ENCODE results near the gene UGCG.
"Not testable (repeated sequence)": the region's sequence is repeated elsewhere in the genome, so short reads cannot be mapped to it uniquely, and the experiment has no call there.

UGCG gene

DNA sequence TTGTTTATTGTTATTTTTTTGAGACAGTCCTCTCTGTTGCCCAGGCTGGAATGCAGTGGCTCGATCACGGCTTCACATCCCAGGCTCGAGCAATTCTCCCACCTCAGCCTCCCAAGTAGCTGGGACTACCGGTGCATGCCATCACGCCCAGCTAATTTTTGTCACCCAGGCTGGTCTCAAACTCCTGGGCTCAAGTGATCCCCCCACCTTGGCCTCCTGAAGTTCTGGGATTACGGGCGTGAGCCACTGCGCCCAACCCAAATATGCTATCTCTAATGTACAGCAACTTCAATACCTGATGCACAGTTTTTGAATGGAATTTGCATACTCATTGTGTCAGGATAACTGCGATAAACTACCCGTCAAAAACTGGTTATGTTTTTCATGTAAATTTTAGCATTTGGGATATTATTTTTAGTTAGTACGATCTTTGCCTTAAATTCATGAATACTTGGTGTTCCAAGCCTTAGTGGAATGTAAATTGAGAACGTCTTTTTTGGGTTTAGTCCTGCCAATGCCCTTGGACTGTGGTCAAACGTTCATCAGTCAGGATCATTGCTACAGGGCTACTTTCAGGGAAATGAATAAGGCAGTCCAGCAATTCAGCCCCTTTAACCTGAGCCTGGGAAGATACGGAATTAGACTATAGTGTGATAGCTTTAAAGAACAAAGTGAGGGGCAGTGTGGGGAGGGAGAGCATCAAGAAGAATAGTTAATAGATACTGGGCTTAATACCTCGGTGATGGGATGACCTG lies 4.4 kb downstream of the UGCG start:
- DNase-seq (ENCODE audit: low read depth), result no peak
- TF ChIP-seq, protein P1, sequence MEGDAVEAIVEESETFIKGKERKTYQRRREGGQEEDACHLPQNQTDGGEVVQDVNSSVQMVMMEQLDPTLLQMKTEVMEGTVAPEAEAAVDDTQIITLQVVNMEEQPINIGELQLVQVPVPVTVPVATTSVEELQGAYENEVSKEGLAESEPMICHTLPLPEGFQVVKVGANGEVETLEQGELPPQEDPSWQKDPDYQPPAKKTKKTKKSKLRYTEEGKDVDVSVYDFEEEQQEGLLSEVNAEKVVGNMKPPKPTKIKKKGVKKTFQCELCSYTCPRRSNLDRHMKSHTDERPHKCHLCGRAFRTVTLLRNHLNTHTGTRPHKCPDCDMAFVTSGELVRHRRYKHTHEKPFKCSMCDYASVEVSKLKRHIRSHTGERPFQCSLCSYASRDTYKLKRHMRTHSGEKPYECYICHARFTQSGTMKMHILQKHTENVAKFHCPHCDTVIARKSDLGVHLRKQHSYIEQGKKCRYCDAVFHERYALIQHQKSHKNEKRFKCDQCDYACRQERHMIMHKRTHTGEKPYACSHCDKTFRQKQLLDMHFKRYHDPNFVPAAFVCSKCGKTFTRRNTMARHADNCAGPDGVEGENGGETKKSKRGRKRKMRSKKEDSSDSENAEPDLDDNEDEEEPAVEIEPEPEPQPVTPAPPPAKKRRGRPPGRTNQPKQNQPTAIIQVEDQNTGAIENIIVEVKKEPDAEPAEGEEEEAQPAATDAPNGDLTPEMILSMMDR (IDR thresholded peaks at IDR 0.05; ENCODE audit: insufficient read depth, low read depth, low read length, missing control alignments), result no peak
- no peak overlapping the region for H3K4me3 ChIP-seq (ENCODE audit: low read length)

- H3K4me3 ChIP-seq (ENCODE audit: low read length), result no peak overlapping the region
- TF ChIP-seq, protein P1 (IDR thresholded peaks at IDR 0.05; ENCODE audit: insufficient read depth, low read depth, low read length, missing control alignments), result no peak
- peak; percentile 52 for DNase-seq (ENCODE audit: low read depth)
Measured at GRCh38 chr9:111902391-111903139, 6.0 kb downstream of the UGCG start.

DNA sequence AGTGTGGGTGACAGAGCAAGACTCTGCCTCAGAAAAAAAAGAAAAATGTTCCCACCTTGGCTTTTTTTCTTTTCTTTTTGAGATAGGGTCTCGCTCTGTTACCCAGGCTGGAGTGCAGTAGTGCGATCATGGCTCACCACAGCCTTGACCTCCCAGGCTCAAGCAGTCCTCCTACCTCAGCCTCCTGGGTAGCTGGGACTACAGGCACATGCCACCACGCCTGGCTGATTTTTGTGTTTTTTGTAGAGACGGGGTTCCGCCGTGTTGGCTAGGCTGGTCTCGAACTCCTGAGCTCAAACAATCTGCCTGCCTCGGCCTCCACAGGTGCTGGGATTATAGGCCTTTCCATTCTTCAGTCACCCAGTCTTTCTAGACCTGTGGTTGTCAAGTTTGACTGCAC lies 6.9 kb downstream of the UGCG start:
- DNase-seq (ENCODE audit: low read depth); H3K4me3 ChIP-seq (ENCODE audit: low read length): not testable (repeated sequence)

DNA sequence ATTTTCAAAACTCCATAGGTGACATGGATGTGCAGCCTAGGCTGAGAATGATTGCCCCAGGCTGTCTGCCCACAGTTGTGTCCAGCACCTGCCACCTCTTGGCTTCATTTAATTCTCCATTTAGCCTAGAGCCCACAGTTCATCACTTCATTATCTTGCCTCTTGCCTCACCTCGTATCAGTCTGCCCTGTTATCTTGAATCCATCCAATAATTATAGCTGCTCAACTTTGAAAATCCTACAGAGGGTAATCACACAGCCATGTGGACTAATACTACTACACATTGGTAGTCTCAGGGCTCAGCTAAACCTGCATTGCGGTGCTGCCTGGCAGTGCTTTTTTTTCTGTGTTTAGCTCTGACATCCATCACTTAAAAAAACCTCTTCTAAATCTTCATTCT lies 7.4 kb downstream of the UGCG start:
- TF ChIP-seq, protein P1 (IDR thresholded peaks at IDR 0.05; ENCODE audit: insufficient read depth, low read depth, low read length, missing control alignments), result no peak
- no peak for DNase-seq (ENCODE audit: low read depth)
- no peak overlapping the region for H3K4me3 ChIP-seq (ENCODE audit: low read length)

- H3K4me3 ChIP-seq (ENCODE audit: low read length), result no peak overlapping the region
- TF ChIP-seq, protein P1 (IDR thresholded peaks at IDR 0.05; ENCODE audit: insufficient read depth, low read depth, low read length, missing control alignments), result no peak
- DNase-seq (ENCODE audit: low read depth), result no peak
Measured at GRCh38 chr9:111904891-111905291, 8.3 kb downstream of the UGCG start.

DNA sequence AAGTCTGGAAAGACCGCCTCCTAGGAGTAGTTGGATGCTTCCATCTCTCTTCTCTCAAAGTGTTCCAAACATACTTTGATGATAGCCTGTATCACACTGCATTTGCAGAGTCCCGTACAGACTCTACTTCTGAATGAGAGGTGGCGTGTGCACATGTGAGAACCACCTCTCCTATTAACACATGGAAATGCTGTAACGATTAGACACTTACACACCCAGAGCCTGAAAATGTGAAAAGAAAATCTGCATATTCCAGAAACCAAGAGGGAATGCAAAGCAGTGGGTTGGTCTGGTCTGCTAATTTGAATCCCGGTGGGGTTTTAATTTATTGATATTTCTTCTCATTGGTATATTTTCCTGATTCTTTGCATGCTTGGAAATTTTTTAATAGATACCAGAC lies 10.5 kb downstream of the UGCG start:
- no peak for DNase-seq (ENCODE audit: low read depth)
- TF ChIP-seq, protein P1 (IDR thresholded peaks at IDR 0.05; ENCODE audit: insufficient read depth, low read depth, low read length, missing control alignments), result no peak
- H3K4me3 ChIP-seq (ENCODE audit: low read length), result no peak overlapping the region

- DNase-seq (ENCODE audit: low read depth), result peak; percentile 28
- no peak overlapping the region for H3K4me3 ChIP-seq (ENCODE audit: low read length)
- TF ChIP-seq, protein P1 (IDR thresholded peaks at IDR 0.05; ENCODE audit: insufficient read depth, low read depth, low read length, missing control alignments), result no peak
Measured at GRCh38 chr9:111909444-111909843, 12.8 kb downstream of the UGCG start.
